ENCODE results near the gene KRTAP10-12.
"Not testable (repeated sequence)": the region's sequence is repeated elsewhere in the genome, so short reads cannot be mapped to it uniquely, and the experiment has no call there.

KRTAP10-12 gene, protein sequence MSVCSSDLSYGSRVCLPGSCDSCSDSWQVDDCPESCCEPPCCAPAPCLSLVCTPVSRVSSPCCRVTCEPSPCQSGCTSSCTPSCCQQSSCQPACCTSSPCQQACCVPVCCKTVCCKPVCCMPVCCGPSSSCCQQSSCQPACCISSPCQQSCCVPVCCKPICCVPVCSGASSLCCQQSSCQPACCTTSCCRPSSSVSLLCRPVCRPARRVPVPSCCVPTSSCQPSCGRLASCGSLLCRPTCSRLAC

DNA sequence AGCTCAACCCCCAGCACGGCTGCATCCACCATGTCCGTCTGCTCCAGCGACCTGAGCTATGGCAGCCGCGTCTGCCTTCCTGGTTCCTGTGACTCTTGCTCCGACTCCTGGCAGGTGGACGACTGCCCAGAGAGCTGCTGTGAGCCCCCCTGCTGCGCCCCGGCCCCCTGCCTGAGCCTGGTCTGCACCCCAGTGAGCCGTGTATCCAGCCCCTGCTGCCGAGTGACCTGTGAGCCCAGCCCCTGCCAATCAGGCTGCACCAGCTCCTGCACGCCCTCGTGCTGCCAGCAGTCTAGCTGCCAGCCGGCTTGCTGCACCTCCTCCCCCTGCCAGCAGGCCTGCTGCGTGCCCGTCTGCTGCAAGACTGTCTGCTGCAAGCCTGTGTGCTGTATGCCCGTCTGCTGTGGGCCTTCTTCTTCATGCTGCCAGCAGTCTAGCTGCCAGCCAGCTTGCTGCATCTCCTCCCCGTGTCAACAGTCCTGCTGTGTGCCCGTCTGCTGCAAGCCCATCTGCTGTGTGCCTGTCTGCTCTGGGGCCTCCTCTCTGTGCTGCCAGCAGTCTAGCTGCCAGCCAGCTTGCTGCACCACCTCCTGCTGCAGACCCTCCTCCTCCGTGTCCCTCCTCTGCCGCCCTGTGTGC, at the start of gene KRTAP10-12:
Gene KRTAP10-12, plus strand, starts transcription at position 1 of the 639 bp plus-strand sequence. Its CDS starts 30 bp downstream, at position 31.
- H3K4me1 Mint-ChIP-seq; H3K36me3 Mint-ChIP-seq; H3K9me3 Mint-ChIP-seq; H3K27ac Mint-ChIP-seq; ATAC-seq (replicated peaks); H3K4me3 Mint-ChIP-seq; DNase-seq: not testable (repeated sequence)
- H3K27me3 Mint-ChIP-seq: peaks cover 58 to 70% of the 10 kb centered on the region in 2 donors

DNA sequence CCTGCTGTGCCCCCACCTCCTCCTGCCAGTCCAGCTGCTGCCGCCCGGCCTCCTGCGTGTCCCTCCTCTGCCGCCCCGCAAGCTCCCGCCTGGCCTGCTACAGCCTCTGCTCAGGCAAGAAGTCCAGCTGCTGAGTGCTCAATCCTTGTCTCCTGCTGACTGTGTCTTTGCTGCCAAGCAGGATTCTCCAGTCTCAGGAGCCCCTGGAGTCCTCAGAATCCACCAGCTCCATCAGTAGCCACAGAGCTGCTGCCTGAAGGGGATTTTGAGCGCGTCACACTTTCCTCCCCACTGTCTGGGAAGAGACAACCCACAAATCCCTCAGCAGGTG, 49.8 kb upstream of the KRTAP10-12 start:
- Mint-ChIP-seq H3K36me3 (peaks cover 2 to 14% of the 10 kb centered on the region in 2 donors), H3K9me3 (peaks cover 12 to 19% of the 10 kb centered on the region in 2 donors), H3K4me1 (no peaks in the 10 kb centered on the region), H3K27me3 (peaks cover 11 to 18% of the 10 kb centered on the region in 2 donors), H3K4me3 (no peak overlapping the region), H3K27ac (no peak overlapping the region)
- no peak for ATAC-seq (replicated peaks)
- no peak for DNase-seq

DNA sequence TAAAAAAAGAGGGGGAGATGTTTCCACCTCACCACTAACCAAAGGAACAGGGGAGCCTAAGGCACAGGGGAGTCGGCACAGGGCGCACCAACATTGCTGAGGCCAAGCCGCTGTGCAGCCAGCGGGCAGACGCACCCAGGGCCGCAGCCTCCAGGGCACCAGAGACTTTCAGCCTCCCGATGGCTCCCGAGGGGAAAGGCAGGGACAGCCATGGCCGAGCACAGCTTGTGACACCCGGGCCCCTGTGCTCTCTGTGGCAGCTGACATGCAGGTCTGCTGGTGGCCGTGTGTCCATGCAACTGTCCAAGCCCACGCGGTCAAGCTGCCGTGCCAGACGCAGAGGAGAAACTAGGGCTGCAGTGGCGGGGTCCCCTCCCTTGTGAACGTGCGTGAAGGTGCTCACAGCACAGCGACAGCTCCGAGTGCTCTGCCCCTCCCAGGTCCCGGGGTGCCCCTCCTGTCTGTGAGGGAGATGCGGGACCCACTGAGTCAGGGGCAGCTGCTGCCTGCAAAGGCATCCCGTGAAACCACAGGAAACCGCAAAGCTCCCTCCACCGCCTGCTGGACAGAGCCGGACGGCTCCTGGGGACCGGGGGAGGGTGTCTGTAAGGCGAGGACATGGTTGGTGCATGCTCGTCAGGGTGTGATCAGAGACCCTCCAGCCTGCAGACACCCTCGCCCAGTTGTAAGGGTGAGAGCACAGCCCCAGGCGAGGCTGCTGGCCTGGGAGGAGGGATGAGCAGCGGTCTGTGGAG, 48.2 kb upstream of the KRTAP10-12 start:
- no peak for DNase-seq
- peaks cover 12 to 15% of the 10 kb centered on the region in 2 donors for H3K9me3 Mint-ChIP-seq

DNA sequence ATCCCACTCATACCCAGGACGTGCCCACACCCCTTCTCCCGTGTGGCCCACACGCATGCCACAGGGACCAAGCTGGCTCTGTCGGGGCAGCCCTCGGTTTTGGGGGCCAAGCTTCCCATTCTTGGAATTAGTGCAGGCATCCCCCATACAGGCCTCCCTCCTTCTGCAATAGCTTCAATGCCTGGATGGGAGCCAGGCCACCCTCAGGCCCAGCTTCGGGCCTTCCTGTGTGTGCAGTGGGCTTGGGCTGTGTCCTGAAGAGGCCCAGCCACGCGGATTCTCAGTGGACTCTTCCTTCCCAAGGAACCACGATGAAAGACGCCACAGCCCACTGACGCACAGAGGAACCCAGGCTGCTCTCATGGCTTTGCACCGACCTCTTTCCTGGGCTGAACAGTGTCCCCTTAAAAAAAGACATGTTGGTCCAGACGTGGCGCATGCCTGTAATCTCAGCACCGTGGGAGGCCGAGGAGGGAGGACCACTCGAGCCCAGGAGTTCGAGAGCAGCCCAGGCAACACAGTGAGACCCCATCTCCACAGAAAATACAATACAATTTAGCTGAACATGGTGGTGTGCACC, 47.4 kb upstream of the KRTAP10-12 start:
- Mint-ChIP-seq H3K4me3 (no peak overlapping the region), H3K9me3 (peaks cover 4 to 7% of the 10 kb centered on the region in 2 donors), H3K27ac (no peak overlapping the region), H3K36me3 (peaks cover 2 to 8% of the 10 kb centered on the region in 2 donors), H3K27me3 (peaks cover 11 to 22% of the 10 kb centered on the region in 2 donors), H3K4me1 (no peaks in the 10 kb centered on the region)
- DNase-seq: no peak
- no peak for ATAC-seq (replicated peaks)

More for the DNA sequence above, 48.2 kb upstream of the KRTAP10-12 start:
- Mint-ChIP-seq H3K36me3 (peaks cover 2 to 14% of the 10 kb centered on the region in 2 donors), H3K27me3 (peaks cover 11 to 20% of the 10 kb centered on the region in 2 donors), H3K27ac (no peak overlapping the region), H3K4me1 (no peaks in the 10 kb centered on the region), H3K4me3 (no peak overlapping the region)
- no peak for ATAC-seq (replicated peaks)

DNA sequence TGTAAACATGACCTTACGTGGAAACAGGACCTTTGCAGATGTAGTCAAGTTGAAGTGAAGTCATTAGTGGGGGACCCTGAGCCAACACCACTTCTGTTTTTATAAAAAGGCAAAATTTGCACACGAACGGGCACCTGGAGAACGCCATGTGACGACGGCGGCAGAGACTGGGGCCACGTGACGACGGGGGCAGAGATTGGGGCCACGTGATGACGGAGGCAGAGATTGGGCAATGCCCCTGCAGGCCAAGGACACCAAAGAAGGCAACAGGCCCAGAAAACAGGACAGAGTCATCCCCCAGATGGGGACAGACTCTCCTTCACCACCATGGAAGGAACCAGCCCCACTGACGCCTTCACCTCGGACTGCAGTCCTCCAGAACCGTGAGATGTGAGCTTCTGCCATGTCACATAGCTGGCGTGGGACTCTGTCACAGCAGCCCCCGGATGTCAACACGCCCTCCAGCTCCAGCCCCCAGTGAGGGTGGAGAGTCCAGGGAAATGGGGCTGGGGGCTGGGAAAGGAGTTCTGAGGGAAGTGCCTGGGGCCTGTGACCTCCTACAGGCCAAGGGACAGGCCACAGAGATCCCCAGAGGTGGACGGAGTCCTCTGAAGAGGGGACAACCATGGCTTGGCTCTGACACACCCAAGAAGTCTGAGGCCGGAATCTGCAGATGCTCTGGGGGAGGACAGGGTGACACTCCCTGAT, 46.6 kb upstream of the KRTAP10-12 start:
- ATAC-seq (replicated peaks) (no peak), DNase-seq (no peak)
- H3K4me1 Mint-ChIP-seq: no peaks in the 10 kb centered on the region
- H3K9me3 Mint-ChIP-seq: peaks cover 0 to 3% of the 10 kb centered on the region in 2 donors
- H3K27ac Mint-ChIP-seq: no peak overlapping the region
- H3K27me3 Mint-ChIP-seq: peaks cover 11 to 22% of the 10 kb centered on the region in 2 donors
- H3K36me3 Mint-ChIP-seq: peaks cover 2 to 4% of the 10 kb centered on the region in 2 donors
- no peak overlapping the region for H3K4me3 Mint-ChIP-seq

DNA sequence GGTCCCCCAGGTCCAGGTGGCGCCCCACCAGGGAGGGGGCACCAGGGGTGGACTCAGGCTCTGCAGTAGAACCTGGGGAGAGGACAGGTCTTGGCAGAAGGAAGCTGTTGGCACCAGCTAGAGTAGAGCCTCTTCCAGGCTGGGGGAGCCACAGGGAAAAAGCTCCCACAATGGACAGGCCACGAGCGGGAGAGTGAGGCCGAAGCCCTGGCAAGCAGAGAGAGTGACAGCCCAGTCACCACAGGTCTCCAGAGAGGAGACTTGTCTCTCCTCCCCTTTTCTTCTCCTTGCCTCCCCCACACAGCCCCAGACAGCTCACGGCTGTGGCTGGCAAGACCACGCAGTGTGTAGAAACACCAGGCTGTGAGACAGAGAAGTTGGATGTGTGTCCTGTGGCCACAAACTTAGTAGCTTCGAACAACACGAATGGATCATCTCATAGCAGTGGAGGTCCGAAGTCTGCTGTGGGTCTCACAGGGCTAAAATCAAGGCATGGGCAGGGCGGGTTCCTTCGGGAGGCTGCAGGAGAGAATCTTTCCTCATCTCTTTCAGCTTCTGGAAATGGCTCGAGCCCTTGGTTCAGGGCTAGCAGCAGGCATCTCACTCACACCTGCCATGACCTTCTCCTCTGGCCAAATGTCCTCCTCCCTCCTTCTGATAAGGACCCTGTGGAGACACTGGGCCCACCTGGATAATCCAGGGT, 45.8 kb upstream of the KRTAP10-12 start:
- Mint-ChIP-seq H3K36me3 (peaks cover 2 to 5% of the 10 kb centered on the region in 2 donors), H3K9me3 (peaks cover 3% of the 10 kb centered on the region in 2 donors), H3K4me3 (no peak overlapping the region), H3K27me3 (peaks cover 11 to 24% of the 10 kb centered on the region in 2 donors), H3K4me1 (no peaks in the 10 kb centered on the region), H3K27ac (no peak overlapping the region)
- DNase-seq (no peak), ATAC-seq (replicated peaks) (no peak)

DNA sequence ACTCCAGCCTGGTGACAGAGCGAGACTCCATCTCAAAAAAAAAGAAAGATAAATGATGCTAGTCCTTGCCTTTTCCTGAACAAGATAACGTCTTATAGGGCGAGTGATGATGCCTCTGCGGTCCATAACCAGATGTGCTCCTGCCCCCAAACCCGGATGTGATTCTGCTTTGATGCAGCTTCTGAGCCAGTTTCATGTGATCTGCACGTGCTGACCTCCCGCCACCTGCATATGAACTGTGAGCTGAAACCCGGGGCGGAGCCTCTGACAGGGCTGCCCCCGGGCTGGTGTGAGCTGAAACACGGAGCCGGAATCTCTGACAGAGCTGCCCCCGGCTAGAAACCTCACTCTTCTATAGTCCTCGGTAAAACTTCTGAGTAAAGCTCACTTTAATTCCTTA, 43.8 kb upstream of the KRTAP10-12 start:
- H3K4me3 Mint-ChIP-seq: no peak overlapping the region
- peaks cover 18 to 26% of the 10 kb centered on the region in 2 donors for H3K27me3 Mint-ChIP-seq
- peaks cover 0 to 4% of the 10 kb centered on the region in 2 donors for H3K36me3 Mint-ChIP-seq
- peaks cover 14 to 18% of the 10 kb centered on the region in 2 donors for H3K9me3 Mint-ChIP-seq
- H3K27ac Mint-ChIP-seq: no peak overlapping the region
- no peak for ATAC-seq (replicated peaks)
- no peak for DNase-seq
- H3K4me1 Mint-ChIP-seq: no peaks in the 10 kb centered on the region

DNA sequence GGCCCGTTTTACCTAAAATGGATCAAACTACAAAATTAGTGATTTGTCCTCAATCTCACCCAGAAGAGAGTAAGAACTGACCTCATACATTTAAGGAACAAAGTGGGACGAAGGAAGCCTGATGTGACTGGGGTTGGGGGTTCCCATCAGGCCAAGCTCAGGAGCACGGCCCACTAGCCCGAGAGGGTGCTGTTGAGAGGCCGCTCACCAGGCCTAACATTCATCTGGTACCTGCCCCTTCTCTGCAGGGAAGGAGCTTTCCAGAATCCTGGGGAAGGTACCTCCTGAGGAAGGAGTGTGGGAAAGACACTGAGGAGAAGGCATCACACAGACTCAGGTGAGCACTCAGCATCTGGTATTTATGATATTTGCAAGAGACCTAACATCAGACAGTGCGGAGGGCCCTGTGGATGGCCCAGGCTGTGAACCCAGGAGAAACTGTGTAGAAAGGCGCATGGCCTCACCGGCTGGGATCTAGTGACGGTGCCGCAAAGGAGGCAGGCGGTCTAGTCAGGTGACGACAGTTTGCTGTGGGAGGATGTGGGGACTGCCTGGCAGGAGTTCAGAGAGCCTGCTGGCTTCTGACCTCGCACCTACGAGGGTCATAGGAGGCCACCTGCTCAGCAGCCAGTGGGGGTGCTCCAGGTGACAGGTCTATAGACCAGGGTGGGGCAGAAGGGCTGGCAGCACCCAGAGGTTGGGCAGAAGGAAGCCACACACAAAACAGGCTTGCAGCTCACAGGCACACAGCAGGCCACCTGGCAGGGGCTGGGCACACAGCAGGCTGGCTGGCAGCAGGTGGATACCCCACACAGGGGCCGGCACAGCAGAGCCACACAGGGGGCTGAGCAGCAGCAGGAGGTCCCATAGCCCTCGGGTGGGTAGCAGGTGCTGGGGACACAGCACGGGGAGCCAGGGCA, 43.1 kb upstream of the KRTAP10-12 start:
- ATAC-seq (replicated peaks) (no peak), DNase-seq (no peak)
- Mint-ChIP-seq H3K36me3 (peaks cover 0 to 4% of the 10 kb centered on the region in 2 donors), H3K27ac (peak overlapping the region; percentile 42), H3K4me3 (no peak overlapping the region), H3K9me3 (peaks cover 17 to 18% of the 10 kb centered on the region in 2 donors), H3K4me1 (no peaks in the 10 kb centered on the region), H3K27me3 (peaks cover 26 to 33% of the 10 kb centered on the region in 2 donors)

DNA sequence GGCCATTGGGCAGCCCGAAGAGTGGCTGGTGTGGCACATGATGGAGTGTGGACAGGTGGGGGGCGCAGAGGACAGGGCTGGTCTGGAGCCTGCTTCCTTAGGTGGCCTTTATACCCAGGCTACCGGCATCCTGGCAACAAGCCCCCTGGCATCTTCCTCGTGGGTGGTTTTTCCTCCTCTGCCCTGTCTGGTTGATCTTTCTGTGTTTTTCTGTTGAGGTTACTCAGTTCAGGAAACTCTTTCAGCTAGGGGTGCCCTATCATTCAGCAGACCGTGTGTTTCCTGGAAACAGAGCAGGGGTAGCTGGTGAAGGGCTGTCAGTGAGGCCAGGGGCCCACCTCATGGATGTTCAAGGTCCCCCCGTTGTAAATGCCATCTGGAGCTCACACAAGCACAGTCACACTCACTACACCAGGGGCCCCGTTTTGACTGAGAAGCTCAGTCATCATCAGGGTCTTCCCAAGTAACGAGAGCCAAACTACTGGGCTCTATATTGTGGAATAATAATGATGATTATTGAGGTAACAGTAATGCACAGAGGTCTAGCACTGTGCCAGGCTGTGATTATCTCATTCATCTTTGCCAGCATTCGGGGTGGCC, 42.3 kb upstream of the KRTAP10-12 start, which contains the start of gene KRTAP12-4:
Gene KRTAP12-4, minus strand, starts transcription at position 84 of the 600 bp plus-strand sequence. Its CDS starts 45 bp downstream, at position 39.
- Mint-ChIP-seq H3K4me1 (no peaks in the 10 kb centered on the region), H3K27ac (peak within 1 kb of the TSS; percentile 42), H3K27me3 (peaks cover 31 to 35% of the 10 kb centered on the region in 2 donors), H3K36me3 (peaks cover 0 to 4% of the 10 kb centered on the region in 2 donors), H3K9me3 (peaks cover 17 to 18% of the 10 kb centered on the region in 2 donors), H3K4me3 (no peak within 1 kb of the TSS)
- DNase-seq (no peak), ATAC-seq (replicated peaks) (no peak)

DNA sequence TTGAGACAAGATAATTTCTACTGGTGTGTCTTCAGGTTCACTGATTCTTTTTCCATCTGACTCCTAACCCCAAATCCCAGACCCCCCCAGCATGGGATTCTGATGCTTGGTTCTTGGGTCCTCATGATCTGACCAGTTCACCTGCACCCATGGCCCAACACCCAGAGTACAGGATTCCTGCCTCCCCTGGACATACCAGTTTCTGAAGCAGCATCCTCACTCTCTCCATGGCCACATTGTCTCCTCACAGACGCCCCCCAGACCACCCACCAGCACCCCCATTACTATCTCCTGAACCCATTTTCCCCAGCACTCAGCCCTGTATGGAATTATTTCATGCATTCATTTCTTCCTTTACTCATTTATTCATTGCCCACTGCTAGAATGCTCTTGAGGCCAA, 40.1 kb upstream of the KRTAP10-12 start:
- ATAC-seq (replicated peaks): no peak
- Mint-ChIP-seq H3K9me3 (peaks cover 18 to 19% of the 10 kb centered on the region in 2 donors), H3K4me3 (no peak overlapping the region), H3K4me1 (no peaks in the 10 kb centered on the region), H3K27me3 (peaks cover 41 to 47% of the 10 kb centered on the region in 2 donors), H3K36me3 (peaks cover 0 to 4% of the 10 kb centered on the region in 2 donors), H3K27ac (no peak overlapping the region)
- DNase-seq: no peak

DNA sequence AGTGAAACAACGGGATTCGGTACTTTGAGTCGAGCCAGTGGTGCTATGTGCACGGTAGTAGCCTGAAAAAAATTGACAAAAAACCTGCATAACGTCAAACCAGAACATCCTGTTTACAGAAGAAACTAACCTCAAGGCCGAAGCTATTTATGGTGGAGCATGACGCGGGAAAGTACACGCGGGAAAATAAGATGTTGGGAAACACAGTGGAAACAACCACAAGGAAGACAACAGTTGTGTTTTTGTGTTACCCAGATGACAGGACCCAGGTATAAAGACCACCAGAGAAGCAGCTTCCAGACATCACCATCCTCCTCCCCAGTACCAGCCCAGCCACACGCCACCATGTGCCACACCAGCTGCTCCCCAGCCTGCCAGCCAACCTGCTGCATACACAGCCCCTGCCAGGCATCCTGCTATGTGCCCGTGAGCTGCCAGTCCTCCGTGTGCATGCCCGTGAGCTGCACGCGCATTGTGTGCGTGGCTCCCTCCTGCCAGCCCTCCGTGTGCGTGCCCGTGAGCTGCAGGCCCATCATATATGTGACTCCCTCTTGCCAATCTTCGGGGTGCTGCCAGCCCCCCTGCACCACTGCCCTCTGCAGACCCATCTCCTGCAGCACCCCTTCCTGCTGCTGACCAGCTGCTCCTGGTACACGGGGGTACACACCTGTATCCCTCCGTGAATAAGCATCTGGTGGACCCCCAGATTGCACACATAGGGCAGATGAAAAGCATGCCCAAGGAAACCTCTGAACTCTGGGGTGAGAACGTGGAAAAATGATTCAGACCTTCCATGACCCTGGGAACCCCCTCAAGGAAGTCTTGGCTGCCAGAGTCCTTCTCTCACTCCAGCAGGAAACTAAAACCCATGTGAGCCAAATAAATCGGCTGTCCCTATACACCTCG, 39.1 kb upstream of the KRTAP10-12 start, which contains the start of gene KRTAP12-3:
Gene KRTAP12-3, plus strand, starts transcription at position 298 of the 906 bp plus-strand sequence. Its CDS starts 48 bp downstream, at position 346.
- H3K36me3 Mint-ChIP-seq: peaks cover 0 to 8% of the 10 kb centered on the region in 2 donors
- H3K9me3 Mint-ChIP-seq: peaks cover 18 to 21% of the 10 kb centered on the region in 2 donors
- ATAC-seq (replicated peaks) (no peak), DNase-seq (no peak)
- peaks cover 46 to 54% of the 10 kb centered on the region in 2 donors for H3K27me3 Mint-ChIP-seq
- H3K27ac Mint-ChIP-seq: no peak within 1 kb of the TSS
- H3K4me1 Mint-ChIP-seq: no peaks in the 10 kb centered on the region
- H3K4me3 Mint-ChIP-seq: no peak within 1 kb of the TSS
